Measurements from ENCODE around the gene CEP68.
A peak's percentile ranks its signal among the peaks of the same experiment; 100 is the strongest.

Gene CEP68

DNA sequence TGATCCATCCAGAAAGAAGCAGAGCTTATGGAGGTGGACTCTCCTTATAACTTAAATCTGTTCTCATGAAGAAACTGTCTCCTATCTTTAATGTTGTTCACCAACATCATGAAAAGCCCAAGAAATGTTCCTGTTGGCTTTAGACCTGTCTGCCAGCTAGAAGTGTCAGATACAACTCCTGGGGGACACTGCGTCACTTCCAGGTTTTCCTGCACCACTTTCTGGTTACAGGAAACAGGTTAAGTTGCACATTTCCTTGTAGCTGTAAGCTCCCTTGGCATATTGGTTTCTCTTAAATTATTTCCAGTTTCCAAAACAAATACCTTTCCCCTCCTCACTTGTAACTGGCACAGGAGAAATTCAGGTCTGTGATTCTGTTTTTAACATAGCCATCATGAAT, 2.9 kb downstream of the CEP68 start:
- DNase-seq = no peak

- no peak for DNase-seq
Measured at GRCh38 chr2:65061146-65061909, 5.1 kb downstream of the CEP68 start.

DNA sequence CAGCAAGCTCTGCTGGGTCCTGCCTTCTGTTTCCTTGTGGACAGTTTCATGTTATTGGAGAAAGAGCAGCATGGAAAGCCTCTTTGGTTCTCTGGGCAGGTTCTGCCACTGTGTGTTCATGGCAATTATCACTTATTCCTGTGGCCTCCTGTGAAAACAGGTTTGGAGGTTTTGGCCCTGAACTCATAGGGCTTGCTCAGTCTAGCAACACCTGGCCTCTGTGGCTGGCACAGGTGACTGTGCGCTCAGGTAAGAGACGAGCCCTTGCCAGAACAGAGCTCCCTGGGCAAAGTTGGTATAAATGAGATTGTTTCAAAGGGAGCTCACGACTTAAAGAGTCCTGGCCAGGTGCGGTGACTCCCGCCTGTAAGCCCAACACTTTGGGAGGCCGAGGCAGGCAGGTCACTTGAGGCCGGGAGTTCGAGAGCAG, 5.7 kb downstream of the CEP68 start:
- DNase-seq = no peak

GRCh38 chr2:65062843-65063825, 6.9 kb downstream of the CEP68 start:
- no peak for DNase-seq

DNA sequence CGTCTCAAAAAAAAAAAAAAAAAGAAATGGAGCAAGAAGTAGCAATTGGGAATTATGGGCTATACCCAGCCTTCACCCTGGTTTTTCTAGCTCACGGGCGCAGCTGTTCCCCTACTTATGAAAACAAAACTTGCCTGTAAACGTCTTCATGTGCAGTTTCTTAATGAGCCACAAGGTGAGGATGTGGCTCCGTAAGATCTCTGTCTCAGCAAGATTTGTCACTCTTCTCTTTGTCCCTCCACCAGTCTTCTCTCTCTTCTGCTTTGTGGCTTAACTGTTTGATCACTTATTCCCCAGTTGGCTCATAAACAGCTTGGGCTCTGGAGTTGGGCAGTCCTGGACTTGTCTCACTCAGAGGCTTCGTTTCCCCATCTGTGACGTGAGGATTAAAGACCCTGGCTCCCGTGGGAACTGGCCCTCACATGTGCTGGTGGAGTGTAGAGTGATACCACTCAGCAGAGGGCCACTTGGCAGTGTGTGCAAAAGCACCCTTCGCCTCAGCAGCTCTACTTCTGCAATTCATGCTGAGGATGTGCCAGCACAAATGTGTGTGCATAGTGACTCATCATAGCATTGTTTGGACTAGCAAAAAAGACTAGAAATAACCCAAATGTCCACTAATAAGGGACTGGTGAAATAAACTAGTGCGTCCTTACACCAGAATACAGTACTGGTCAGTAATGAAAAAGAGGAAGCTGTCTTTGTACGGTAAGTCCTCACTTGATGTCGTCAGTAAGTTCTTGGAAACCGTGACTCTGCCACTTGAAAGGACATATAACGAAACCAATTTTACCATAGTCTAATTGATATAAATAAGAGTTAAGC, 8.7 kb downstream of the CEP68 start:
- DNase-seq = peak in 2 of 3 experiments; percentile 42 to 85

GRCh38 chr2:65067806-65068553, 11.8 kb downstream of the CEP68 start:
- DNase-seq = no peak

DNA sequence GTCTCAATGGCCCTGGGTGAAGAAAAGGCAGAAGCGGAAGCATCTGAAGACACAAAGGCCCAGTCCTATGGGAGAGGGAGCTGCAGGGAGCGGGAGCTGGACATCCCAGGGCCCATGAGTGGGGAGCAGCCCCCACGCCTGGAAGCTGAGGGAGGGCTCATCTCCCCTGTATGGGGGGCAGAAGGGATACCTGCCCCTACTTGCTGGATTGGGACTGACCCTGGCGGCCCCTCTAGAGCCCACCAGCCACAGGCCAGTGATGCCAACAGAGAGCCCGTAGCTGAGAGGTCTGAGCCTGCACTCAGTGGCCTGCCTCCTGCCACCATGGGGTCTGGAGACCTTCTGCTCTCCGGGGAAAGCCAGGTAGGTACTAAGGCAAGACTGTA, 13.2 kb downstream of the CEP68 start:
- no peak for DNase-seq

DNA sequence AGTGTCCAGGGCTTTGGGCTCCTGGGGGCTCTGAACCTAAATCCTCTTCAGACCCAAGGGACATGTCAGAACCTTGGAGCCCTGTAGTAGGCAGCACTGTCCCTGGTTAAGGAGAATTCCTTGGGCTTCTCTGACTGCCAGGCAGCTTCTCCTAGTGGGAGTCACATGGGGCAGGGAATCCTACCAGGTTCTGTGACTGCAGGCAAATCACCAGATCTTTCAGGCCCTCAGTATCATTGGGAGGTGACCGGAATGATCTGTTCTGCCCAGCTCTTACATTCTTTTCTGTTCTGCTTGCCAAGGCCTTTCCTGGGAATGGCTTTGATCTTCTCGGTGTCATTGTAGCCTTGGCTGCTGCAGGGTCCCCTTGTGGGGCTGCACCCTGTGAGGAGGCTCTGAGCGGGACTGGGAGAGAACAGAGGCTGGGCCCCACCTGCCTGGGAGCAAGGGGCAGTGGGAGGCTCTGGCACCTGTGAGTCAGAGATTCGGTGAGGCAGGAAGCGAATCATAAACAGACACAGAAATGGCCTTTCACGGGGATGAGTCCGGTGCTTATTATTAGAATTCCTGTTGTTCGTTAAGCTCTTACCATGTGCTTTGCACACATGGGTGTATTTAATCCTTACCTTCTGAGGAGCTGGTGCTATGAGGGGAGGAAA, 14.1 kb downstream of the CEP68 start:
- no peak for DNase-seq

- no peak for DNase-seq
Measured at GRCh38 chr2:65070856-65071255, 14.6 kb downstream of the CEP68 start.

GRCh38 chr2:65071499-65072180, 15.4 kb downstream of the CEP68 start:
- no peak for DNase-seq

DNA sequence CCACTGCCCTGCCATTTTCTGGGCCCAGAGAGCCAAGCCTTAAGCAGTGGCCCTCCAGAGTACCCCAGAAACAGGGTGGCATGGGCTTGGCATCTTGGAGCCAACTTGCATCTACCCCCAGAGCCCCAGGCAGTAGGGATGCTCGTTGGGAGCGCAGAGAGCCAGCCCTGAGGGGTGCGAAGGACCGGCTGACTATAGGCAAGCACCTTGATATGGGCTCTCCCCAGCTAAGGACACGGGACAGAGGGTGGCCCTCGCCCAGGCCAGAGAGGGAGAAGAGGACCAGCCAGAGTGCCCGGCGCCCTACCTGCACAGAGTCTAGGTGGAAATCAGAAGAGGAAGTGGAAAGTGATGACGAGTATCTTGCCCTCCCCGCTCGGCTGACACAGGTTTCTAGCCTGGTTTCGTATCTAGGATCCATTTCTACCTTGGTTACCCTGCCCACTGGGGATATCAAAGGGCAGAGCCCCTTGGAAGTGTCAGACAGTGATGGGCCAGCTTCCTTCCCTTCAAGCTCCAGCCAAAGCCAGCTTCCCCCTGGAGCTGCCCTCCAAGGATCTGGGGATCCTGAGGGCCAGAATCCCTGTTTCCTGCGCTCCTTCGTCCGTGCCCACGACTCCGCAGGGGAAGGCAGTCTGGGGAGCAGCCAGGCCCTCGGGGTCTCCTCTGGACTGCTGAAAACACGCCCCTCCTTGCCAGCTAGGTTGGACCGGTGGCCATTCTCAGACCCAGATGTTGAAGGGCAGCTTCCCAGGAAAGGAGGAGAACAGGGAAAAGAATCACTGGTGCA, 16.2 kb downstream of the CEP68 start:
- DNase-seq = no peak

DNA sequence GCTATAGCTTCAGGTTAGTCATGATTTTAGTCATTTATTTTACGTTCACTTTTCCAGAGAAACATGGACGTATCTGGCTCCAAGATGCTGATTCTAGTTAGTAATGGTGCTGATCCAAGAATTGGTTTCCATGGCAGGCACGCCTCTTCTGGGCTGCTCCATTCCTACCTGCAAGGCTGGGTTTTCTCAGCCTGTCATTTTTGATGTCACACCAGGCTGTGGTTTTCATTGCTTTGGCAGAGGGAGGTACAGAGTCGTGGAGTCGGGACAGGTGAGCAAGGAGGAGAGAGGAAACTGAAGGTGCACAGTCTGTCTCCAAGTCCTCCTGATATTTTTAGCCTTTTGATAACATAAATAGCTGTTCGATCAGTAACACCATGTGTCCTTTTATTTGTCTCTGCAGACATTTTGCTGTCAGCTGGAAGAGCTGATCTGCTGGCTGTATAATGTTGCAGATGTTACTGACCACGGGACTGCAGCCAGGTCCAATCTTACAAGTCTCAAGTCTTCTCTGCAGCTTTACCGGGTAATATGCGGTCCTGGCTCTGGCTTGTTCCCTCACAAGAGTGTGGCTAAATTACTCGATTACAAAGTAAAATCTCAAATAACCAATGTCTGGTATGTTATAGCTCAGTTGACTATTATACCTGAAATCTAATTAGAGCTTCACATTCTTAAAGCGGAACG, 17.8 kb downstream of the CEP68 start:
- no peak for DNase-seq

GRCh38 chr2:65075176-65075575, 19.0 kb downstream of the CEP68 start:
- DNase-seq = no peak

DNA sequence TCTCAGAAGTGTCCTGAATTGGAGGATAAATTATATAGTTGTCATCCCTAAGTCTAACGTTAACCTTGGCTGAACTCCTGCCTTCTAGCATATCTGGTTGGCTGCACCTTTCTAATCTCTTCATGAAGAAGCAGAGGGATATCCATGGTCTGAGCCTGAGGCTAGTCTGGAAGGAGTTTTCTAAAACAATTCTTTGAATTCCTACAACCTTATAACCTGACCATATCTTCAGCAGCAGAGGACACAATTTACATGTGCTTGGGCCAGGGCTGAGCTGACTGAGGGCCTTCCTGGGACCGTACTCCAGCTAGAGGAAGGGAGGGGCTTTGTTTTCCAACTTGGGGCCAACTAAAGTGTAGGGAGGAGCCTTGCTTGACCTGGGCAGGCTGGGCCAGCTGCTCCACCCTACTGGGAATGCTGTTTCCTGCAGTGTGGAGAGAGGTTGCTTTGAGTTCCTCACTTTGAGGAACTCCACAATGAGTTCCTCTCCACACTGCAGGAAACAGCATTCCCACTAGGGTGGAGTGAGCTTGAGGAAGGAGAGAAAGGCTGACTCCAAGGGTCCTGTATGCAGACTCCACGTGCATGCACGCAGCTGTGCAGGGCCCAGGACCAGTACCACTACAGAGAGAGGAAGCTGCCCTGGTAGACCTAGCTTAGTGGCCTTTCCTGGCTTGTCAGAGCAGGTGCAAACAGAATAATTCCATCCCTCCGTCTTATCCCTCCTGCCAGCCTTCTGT, 19.6 kb downstream of the CEP68 start:
- no peak for DNase-seq

GRCh38 chr2:65076345-65076710, 20.1 kb downstream of the CEP68 start:
- DNase-seq = no peak

DNA sequence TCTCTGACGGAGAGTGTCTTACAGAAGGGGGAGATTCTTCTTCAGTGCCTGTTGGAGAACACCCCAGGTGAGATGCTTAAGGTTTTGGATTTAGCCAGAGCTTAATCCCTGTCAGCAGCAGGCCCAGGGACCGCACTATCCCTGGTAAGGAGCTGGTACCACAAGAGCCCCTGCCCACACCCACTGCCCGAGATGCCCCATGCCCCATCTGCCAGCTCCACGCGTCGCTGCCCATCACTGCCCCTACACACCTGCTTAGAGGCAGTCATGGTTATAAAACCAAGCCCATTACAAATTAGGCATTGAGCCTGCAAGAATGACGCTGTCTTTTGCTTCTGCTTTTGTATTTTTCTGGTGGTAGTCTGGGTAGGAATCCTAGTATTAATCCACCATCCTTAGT, 21.7 kb downstream of the CEP68 start:
- no peak for DNase-seq

DNA sequence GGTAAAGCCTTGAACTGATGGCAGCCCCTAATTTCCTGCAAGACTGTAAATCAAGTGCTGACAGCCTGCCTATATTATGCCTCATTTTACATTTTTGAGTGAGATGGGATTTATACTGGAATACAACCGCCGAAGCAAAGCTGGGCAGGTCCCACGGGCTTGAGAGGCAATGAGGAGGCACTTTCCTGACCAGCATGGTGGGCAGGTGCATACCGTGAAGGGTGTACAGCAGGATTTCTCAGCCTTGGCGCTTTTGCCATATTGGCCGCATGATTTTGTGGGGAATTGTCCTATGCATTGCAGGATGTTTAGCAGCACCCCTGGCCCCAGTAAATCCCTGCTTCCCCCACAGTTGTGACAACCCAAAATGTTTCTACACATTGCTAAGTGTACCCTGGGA, 22.8 kb downstream of the CEP68 start:
- DNase-seq = no peak

GRCh38 chr2:65081232-65081685, 25.0 kb downstream of the CEP68 start:
- no peak for DNase-seq

DNA sequence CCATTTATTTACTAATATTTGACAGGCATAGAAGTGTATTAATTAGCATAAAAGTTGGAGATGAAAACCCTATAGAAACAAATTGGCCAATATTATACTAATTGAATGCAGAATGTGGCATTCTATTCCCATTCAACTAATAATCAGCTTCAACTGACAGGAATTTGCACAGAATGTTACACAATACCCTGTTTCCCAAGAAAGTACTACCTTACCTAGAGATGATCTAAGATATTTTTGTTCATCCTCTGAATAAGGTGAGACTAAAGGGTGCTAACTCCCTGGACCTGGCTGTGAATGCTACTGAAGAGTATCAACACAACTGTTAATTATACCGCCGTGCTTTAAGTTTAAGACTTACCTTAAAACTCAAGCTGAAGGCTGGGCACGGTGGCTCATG, 28.9 kb downstream of the CEP68 start:
- DNase-seq = no peak
